Cardiac fibroblast (primary cell): ENCODE measurements around the gene HMG20B.
A peak's percentile ranks its signal among the peaks of the same experiment; 100 is the strongest.
"Not testable (repeated sequence)": the region's sequence is repeated elsewhere in the genome, so short reads cannot be mapped to it uniquely, and the experiment has no call there.

Source experiments
- DNase-seq, 2 donors: peaks; one replicate each; pipeline versions ENCODE4 v3.0.0 to v3.0.0-alpha.2; 2010; ENCODE audit warnings: low read depth in 2 of 2
- H3K4me3 ChIP-seq, 2 donors: replicated peaks in 1 of 2; 1 replicate in 1 of 2; 2 replicates in 1 of 2; pipeline ENCODE4 v1.5.1; 2011; ENCODE audit warnings: low read depth in 2 of 2, low read length in 2 of 2, mild to moderate bottlenecking in 2 of 2, moderate library complexity in 1 of 2
- CTCF ChIP-seq: IDR thresholded peaks from one replicate; pipeline ENCODE4 v1.5.1; 2011; ENCODE audit warnings: low read depth, mild to moderate bottlenecking, low read length, inconsistent platforms

HMG20B gene

GRCh38 chr19:3556423-3556977, 16.2 kb upstream of the HMG20B start:
- no peak for TF ChIP-seq CTCF
- H3K4me3 ChIP-seq: peak overlapping the region; percentile 69 to 96
- no peak for DNase-seq

- DNase-seq: no peak
- H3K4me3 ChIP-seq: peak overlapping the region; percentile 69 to 96
- no peak for TF ChIP-seq CTCF
These were observed 15.7 kb upstream of the HMG20B start for GRCh38 chr19:3556978-3557460.

GRCh38 chr19:3557461-3558248, 15.1 kb upstream of the HMG20B start, which contains the start of gene MFSD12:
MFSD12 (minus strand) TSS chr19:3557586; CDS start chr19:3557403, 183 bp downstream.
- peak within 1 kb of the TSS; percentile 69 to 96 for H3K4me3 ChIP-seq
- DNase-seq: peak; percentile 92 to 93
- no peak for TF ChIP-seq CTCF

GRCh38 chr19:3563709-3564524, 8.8 kb upstream of the HMG20B start:
- no peak for TF ChIP-seq CTCF
- no peak overlapping the region for H3K4me3 ChIP-seq
- DNase-seq: no peak

- peak in 1 of 2 donors; percentile 46 for DNase-seq
- TF ChIP-seq CTCF: no peak
- H3K4me3 ChIP-seq: no peak overlapping the region
These were observed 7.6 kb upstream of the HMG20B start for GRCh38 chr19:3565139-3565538.

- not testable (repeated sequence) for H3K4me3 ChIP-seq, DNase-seq
These were observed 2.7 kb upstream of the HMG20B start for GRCh38 chr19:3570042-3570441.

GRCh38 chr19:3570606-3571011, 2.1 kb upstream of the HMG20B start:
- no peak for DNase-seq
- H3K4me3 ChIP-seq: no peak overlapping the region
- TF ChIP-seq CTCF: no peak
